Smooth muscle cell of bladder (primary cell): Measurements from ENCODE around the gene SLC35A4. TPM values are rescaled to one million over a fixed set of nuclear protein-coding genes. Genes with fewer than 3 reads are reported as not detected.

Experiments used
- total RNA-seq: library from RNA; depleted of rRNA; stranded (reverse); fragments of >200 nt; gene quantifications from 2 replicates; pipeline ENCODE4 v1.2.3, GENCODE V29; 2014

Gene SLC35A4, protein sequence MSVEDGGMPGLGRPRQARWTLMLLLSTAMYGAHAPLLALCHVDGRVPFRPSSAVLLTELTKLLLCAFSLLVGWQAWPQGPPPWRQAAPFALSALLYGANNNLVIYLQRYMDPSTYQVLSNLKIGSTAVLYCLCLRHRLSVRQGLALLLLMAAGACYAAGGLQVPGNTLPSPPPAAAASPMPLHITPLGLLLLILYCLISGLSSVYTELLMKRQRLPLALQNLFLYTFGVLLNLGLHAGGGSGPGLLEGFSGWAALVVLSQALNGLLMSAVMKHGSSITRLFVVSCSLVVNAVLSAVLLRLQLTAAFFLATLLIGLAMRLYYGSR
- 10.1 and 14.9 TPM in 2 replicates for total RNA-seq

DNA sequence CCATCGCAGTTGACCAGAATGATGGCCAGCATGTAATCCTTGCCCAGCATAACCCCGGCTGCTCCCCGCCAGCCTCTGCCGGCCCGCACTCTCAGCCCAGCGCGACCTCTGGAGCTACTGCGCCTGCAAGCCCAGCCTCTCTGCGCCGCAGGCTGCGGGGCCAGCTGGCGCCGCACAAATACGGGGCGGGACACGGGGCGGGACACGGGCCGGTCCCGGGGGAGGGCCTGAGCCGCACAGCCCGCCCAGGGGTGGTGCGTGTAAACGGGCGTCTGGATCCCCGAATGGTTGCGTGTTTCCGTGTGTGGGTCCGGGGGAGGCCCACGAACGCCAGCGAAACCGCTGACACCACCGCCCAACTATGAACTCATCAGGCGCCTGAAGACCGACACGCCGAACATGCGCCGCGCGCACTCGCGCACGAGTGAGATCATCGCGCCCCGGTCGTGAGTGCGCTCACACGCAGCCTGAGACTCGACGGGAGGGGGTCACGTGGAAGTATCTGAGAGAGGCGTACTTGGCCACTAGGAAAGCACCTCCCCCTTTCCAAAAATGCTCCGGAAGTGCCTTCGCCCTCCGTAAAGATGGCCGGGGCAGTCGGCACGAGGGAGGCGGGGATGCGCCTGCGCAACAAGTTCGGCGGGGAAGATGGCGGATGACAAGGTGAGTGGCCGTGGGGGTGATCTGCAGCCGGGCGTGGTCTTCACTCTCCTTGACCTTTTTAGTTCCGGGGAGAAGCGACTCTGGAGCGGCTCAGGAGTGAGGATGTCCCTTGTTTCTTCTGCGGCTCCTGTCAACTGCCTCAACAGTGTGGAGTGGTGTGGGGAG is at the start of gene SLC35A4, which contains the start of gene APBB3:
SLC35A4 (plus strand) TSS at position 633 of the 828 bp plus-strand sequence. CDS start 2,342 bp downstream, outside the sequence.
APBB3 (minus strand) TSS at position 403 of the 828 bp plus-strand sequence; CDS start at position 50, 353 bp downstream.

DNA sequence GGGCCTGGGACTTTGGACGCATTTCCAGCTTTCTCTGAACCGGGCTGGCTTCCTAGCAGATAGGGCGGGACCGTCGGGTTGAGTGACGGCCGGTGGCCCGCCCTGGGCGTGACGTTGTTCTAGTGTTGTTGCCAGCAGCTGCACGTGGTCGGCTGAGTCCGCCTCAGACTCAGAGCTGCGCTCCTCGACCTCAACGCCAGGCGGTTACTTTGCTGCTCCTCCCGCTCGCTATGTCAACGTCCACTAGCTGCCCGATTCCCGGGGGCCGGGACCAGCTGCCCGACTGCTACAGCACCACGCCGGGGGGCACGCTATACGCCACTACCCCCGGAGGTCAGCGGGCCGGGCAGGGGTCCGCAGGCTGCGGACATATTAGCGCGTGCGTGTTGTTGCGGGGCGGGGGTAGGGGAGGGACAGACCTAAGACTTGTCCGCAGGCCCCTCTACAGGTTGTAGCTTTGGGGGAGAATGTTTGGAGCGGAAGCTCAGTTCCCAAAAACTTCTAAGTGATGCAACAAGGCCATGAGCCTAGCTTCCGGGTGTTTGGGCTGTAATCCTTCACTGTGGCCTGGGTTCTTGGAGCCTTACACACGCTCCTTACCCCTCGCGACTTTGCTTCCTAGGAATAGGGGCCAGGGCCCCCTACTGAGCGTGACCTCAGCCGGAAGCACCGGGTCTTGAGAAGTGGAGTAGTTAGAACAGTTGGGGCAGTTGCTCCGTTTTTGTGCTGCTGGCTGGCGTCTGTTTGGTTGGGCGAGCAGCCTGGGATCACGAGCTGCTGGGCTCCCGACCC is 16.9 kb upstream of the SLC35A4 start, which contains the start of gene EIF4EBP3:
EIF4EBP3 (plus strand) TSS at position 155 of the 792 bp plus-strand sequence; CDS start at position 231, 76 bp downstream.

DNA sequence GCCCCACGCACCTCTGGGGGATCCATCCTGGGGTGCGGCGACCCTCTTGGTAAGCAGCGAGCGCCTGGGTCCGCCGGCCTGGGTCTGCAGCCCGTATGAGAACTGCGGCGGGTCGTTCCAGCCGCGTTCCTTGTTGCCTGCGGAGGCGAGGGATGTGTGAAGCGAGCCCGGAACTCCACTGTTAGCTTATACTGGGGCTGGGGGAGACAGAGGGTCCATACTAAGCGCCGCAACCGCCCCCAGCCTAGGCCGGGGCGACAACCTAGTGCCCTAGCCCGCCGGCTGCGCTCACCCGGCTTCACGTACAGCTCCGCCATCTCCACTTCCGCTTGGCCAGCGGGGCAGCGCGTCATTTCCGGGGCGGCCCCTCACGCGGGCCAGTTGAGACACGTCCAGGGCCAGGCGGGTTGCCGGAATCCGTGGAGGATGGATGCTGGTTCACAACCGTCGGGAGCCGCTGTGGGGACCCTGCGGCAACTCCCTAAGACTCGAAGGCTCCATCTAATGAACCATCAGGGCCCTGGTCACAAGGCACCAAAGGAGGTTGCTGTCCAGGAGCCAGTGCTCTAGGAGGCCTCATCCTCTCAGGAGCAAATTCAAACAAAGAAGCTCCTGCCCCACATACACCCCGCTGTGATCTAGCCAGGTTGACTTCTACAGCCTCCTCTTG is 7.4 kb upstream of the SLC35A4 start, which contains the start of gene SRA1:
SRA1 (minus strand) TSS at position 338 of the 670 bp plus-strand sequence; CDS start at position 317, 21 bp downstream.

Other genes starting within 250 kb of the SLC35A4 start
- 0.43 and 1.2 TPM in 2 replicates for gene HBEGF, start 218.2 kb upstream of the SLC35A4 start, total RNA-seq
- gene SLC4A9, start 204.6 kb upstream of the SLC35A4 start, total RNA-seq = not detected in 2 replicates
- 42.4 and 49.6 TPM in 2 replicates for gene ANKHD1, start 163.0 kb upstream of the SLC35A4 start, total RNA-seq
- gene EIF4EBP3, start 17.2 kb upstream of the SLC35A4 start, total RNA-seq = 0.85 and 1.7 TPM in 2 replicates
- 35.7 and 53.0 TPM in 2 replicates for gene SRA1, start 7.4 kb upstream of the SLC35A4 start, total RNA-seq
- 17.2 and 21.9 TPM in 2 replicates for gene APBB3, start 230 bp upstream of the SLC35A4 start, total RNA-seq
- gene CD14, start 68.3 kb downstream of the SLC35A4 start, total RNA-seq = 2.9 and 8.8 TPM in 2 replicates
- 4.2 and 6.8 TPM in 2 replicates for gene TMCO6, start 74.6 kb downstream of the SLC35A4 start, total RNA-seq
- gene NDUFA2, start 82.8 kb downstream of the SLC35A4 start, total RNA-seq = 75.1 and 83.8 TPM in 2 replicates
- gene IK, start 83.0 kb downstream of the SLC35A4 start, total RNA-seq = 105 and 111 TPM in 2 replicates
- gene WDR55, start 100.1 kb downstream of the SLC35A4 start, total RNA-seq = 24.5 and 28.3 TPM in 2 replicates
- 0.14 TPM in 1 of 2 replicates, not detected in the other for gene DND1, start 108.7 kb downstream of the SLC35A4 start, total RNA-seq
- gene HARS1, start 126.5 kb downstream of the SLC35A4 start, total RNA-seq = 62.9 and 65.2 TPM in 2 replicates
- 24.6 and 27.1 TPM in 2 replicates for gene HARS2, start 126.6 kb downstream of the SLC35A4 start, total RNA-seq
- 63.7 and 78.2 TPM in 2 replicates for gene ZMAT2, start 135.6 kb downstream of the SLC35A4 start, total RNA-seq
- gene PCDHA1, start 221.3 kb downstream of the SLC35A4 start, total RNA-seq = under 0.01 TPM in 2 replicates
- under 0.01 and 0.09 TPM in 2 replicates for gene PCDHA2, start 230.0 kb downstream of the SLC35A4 start, total RNA-seq
- 0.14 and 0.28 TPM in 2 replicates for gene PCDHA3, start 236.2 kb downstream of the SLC35A4 start, total RNA-seq
- gene PCDHA4, start 242.2 kb downstream of the SLC35A4 start, total RNA-seq = 0.14 and 0.37 TPM in 2 replicates